ENCODE results near the gene AGAP1. TPM values are rescaled to one million over a fixed set of nuclear protein-coding genes. Genes with fewer than 3 reads are reported as not detected.

The AGAP1 gene
- total RNA-seq, 1 experiment from 2014 or later = 25.8 TPM

DNA sequence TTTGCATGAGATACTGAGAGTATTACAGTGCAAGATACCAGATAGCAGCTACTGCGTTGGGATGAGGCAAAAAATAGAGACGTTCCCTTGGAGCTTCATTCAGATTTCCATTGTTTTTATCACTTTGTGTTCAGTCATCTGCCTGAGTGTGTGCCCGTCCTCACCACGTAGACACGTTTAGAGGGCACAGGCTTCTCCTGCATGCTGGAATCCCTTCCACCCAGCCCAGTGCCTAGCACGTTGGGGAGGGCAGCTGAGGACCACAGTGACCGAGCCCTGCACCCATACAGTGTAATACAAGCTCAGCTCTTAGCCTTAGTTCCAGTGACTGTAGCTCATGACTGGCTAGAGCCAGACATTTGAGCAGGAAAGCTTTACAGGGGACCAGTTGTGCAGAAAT, 539.6 kb downstream of the AGAP1 start:
- H3K4ac ChIP-seq (ENCODE audit: low read depth, low read length) = no peak overlapping the region
- H3K23me2 ChIP-seq (ENCODE audit: insufficient read length, low read depth, low read length, poor library complexity, severe bottlenecking) = no peaks in the 10 kb centered on the region
- H4K8ac ChIP-seq (replicated peaks; ENCODE audit: insufficient read length, low read depth, low read length) = no peak overlapping the region
- H3K27ac ChIP-seq (ENCODE audit: insufficient read length, low read depth, low read length) = no peak overlapping the region
- no peak overlapping the region for H2BK120ac ChIP-seq (ENCODE audit: low read depth, low read length, poor library complexity, severe bottlenecking)
- no peak overlapping the region for H2BK20ac ChIP-seq (ENCODE audit: low read depth, low read length, poor library complexity, severe bottlenecking)
- Mint-ChIP-seq H3K27me3 (ENCODE audit: low read depth) (no peaks in the 10 kb centered on the region; the same call in 1 of the 2 replicates), H3K27ac (no peak overlapping the region), H3K4me3 (no peak overlapping the region), H3K9me3 (peaks cover 7% of the 10 kb centered on the region in 2 experiments; a peak in 3 of 5 replicates), H3K36me3 (ENCODE audit: insufficient read depth in 1 of 3, low read depth in 3 of 3) (peaks cover 3 to 12% (median 7%) of the 10 kb centered on the region in 3 experiments; a peak in 5 of 7 replicates), H3K4me1 (peaks cover 5 to 12% of the 10 kb centered on the region in 2 experiments)
- no peaks in the 10 kb centered on the region for H3K9me3 ChIP-seq (ENCODE audit: control insufficient read depth, low read depth, low read length)
- no peak overlapping the region; the same call in 1 of the 2 replicates for H3K14ac ChIP-seq (ENCODE audit: insufficient read depth, low read length)
- no peaks in the 10 kb centered on the region for H3K79me1 ChIP-seq (ENCODE audit: insufficient read depth, low read depth, low read length, poor library complexity, severe bottlenecking)
- H2BK12ac ChIP-seq (ENCODE audit: insufficient read length, low read depth, low read length) = no peak overlapping the region
- no peaks in the 10 kb centered on the region for H3K27me3 ChIP-seq (ENCODE audit: insufficient read depth, low read length)
- H3K79me2 ChIP-seq (ENCODE audit: insufficient read depth, low read length) = no peaks in the 10 kb centered on the region
- no peak overlapping the region for H3K9ac ChIP-seq (ENCODE audit: extremely low read depth, insufficient read length, low read length)
- no peak overlapping the region for H3T11ph ChIP-seq (ENCODE audit: low read length)
- no peak for DNase-seq
- H3K56ac ChIP-seq (ENCODE audit: insufficient read length, low read depth, low read length) = no peak overlapping the region
- H4K91ac ChIP-seq (ENCODE audit: insufficient read length, low read depth, low read length) = no peak overlapping the region
- no CpG with 5 or more reads among the region's 7 CpGs for WGBS (ENCODE audit: extremely low coverage, insufficient read length, low lambda C conversion rate)
- H4K20me1 ChIP-seq (ENCODE audit: control insufficient read depth, insufficient read depth, insufficient read length) = peaks cover 2% of the 10 kb centered on the region
- no peak overlapping the region for H2AK5ac ChIP-seq (ENCODE audit: insufficient read length, low read length)
- TF ChIP-seq, protein P1, sequence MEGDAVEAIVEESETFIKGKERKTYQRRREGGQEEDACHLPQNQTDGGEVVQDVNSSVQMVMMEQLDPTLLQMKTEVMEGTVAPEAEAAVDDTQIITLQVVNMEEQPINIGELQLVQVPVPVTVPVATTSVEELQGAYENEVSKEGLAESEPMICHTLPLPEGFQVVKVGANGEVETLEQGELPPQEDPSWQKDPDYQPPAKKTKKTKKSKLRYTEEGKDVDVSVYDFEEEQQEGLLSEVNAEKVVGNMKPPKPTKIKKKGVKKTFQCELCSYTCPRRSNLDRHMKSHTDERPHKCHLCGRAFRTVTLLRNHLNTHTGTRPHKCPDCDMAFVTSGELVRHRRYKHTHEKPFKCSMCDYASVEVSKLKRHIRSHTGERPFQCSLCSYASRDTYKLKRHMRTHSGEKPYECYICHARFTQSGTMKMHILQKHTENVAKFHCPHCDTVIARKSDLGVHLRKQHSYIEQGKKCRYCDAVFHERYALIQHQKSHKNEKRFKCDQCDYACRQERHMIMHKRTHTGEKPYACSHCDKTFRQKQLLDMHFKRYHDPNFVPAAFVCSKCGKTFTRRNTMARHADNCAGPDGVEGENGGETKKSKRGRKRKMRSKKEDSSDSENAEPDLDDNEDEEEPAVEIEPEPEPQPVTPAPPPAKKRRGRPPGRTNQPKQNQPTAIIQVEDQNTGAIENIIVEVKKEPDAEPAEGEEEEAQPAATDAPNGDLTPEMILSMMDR (conservative IDR thresholded peaks at IDR 0.05) = no peak
- no peak overlapping the region for H2BK15ac ChIP-seq (ENCODE audit: low read depth, low read length)
- H3K4me2 ChIP-seq (ENCODE audit: insufficient read depth, insufficient read length, low read length) = no peak overlapping the region
- H3K4me1 ChIP-seq (ENCODE audit: insufficient read depth, low read length) = no peaks in the 10 kb centered on the region
- no peak overlapping the region for H4K5ac ChIP-seq (ENCODE audit: insufficient read length, low read depth, low read length)
- no peak overlapping the region for H3K18ac ChIP-seq (ENCODE audit: insufficient read length, low read depth, low read length)
- H2AFZ ChIP-seq (ENCODE audit: low read length) = no peak overlapping the region
- H2BK5ac ChIP-seq (ENCODE audit: insufficient read length, low read length) = no peak overlapping the region
- H3K23ac ChIP-seq (ENCODE audit: insufficient read length, low read depth, low read length) = no peak overlapping the region

All from H9 (cell line).